ENCODE measurements around the gene PEX11G.
"Not testable (repeated sequence)": the region's sequence is repeated elsewhere in the genome, so short reads cannot be mapped to it uniquely, and the experiment has no call there.

Gene PEX11G

GRCh38 chr19:7463575-7463974, 25.3 kb downstream of the PEX11G start:
- DNase-seq: no peak

- no peak for DNase-seq
Measured at GRCh38 chr19:7461841-7462629, 26.8 kb downstream of the PEX11G start.

GRCh38 chr19:7460562-7460966, 28.3 kb downstream of the PEX11G start:
- DNase-seq: no peak

GRCh38 chr19:7459773-7460172, 29.1 kb downstream of the PEX11G start:
- no peak for DNase-seq

GRCh38 chr19:7458675-7459074, 30.2 kb downstream of the PEX11G start:
- no peak for DNase-seq

- DNase-seq: no peak
Measured at GRCh38 chr19:7456964-7457541, 31.8 kb downstream of the PEX11G start.

GRCh38 chr19:7455600-7456296, 33.1 kb downstream of the PEX11G start:
- no peak for DNase-seq

GRCh38 chr19:7454998-7455397, 33.8 kb downstream of the PEX11G start:
- no peak for DNase-seq

- DNase-seq: no peak
Measured at GRCh38 chr19:7450243-7451223, 38.3 kb downstream of the PEX11G start.

- DNase-seq: not testable (repeated sequence)
Measured at GRCh38 chr19:7449391-7450070, 39.3 kb downstream of the PEX11G start.

GRCh38 chr19:7447648-7448047, 41.2 kb downstream of the PEX11G start:
- DNase-seq: no peak

- DNase-seq: no peak
Measured at GRCh38 chr19:7445104-7445503, 43.7 kb downstream of the PEX11G start.

- no peak for DNase-seq
Measured at GRCh38 chr19:7444042-7444441, 44.8 kb downstream of the PEX11G start.

- DNase-seq: no peak
Measured at GRCh38 chr19:7442423-7442822, 46.4 kb downstream of the PEX11G start.

- no peak for DNase-seq
Measured at GRCh38 chr19:7441468-7442146, 47.2 kb downstream of the PEX11G start.

GRCh38 chr19:7440188-7440975, 48.5 kb downstream of the PEX11G start:
- no peak for DNase-seq

GRCh38 chr19:7435586-7435985, 53.2 kb downstream of the PEX11G start:
- no peak for DNase-seq

GRCh38 chr19:7434391-7434790, 54.4 kb downstream of the PEX11G start:
- no peak for DNase-seq

- not testable (repeated sequence) for DNase-seq
Measured at GRCh38 chr19:7433456-7433855, 55.4 kb downstream of the PEX11G start.

- DNase-seq: no peak
Measured at GRCh38 chr19:7429638-7430282, 59.1 kb downstream of the PEX11G start.
